IMR-90 (cell line): Measurements from ENCODE around the gene RTRAF. TPM values are rescaled to one million over a fixed set of nuclear protein-coding genes. Genes with fewer than 3 reads are reported as not detected.
A peak's percentile ranks its signal among the peaks of the same experiment; 100 is the strongest.

Source experiments
- ATAC-seq: fragments of 200-7000 bp; cut with Tn5 transposase; 2 replicates; pipeline ENCODE4 v1.9.1; 2020; ENCODE audit warnings: low read depth, mild to moderate bottlenecking, moderate library complexity
- BruUV-seq: library from RNA; stranded (reverse); fragments of 400-500 nt; replicated peaks from 2 replicates; lab custom pipeline; 2021; lab: Mats Ljungman, UMichigan
- CTCF ChIA-PET: fragments of 300-600 bp; formaldehyde crosslinking; extraction: SDS; loops from one replicate; lab custom pipeline; 2021; ENCODE audit warnings: antibody characterized with exemption; lab: Yijun Ruan, JAX
- POLR2A ChIA-PET: fragments of 300-600 bp; sonication (Branson Sonifier 250); formaldehyde crosslinking; loops from one replicate; lab custom pipeline; 2022; ENCODE audit warnings: antibody characterized with exemption; ENCODE audit not compliant: unreplicated experiment; lab: Charles Lee
- DNase-seq: peaks from one replicate; pipeline ENCODE4 v3.0.0; 2013
- H2AFZ ChIP-seq: replicated peaks from 2 replicates; pipeline ENCODE3; 2013; ENCODE audit warnings: low read length, mild to moderate bottlenecking; ENCODE audit not compliant: poor library complexity
- H2AK5ac ChIP-seq: 2 replicates; pipeline ENCODE4 v1.6.1; 2013; ENCODE audit warnings: low read depth, low read length, inconsistent platforms
- H2AK9ac ChIP-seq: replicated peaks from 2 replicates; pipeline ENCODE3; 2013; ENCODE audit warnings: mild to moderate bottlenecking, low read depth, low read length, moderate library complexity; ENCODE audit not compliant: poor library complexity
- H2BK120ac ChIP-seq: 2 replicates; pipeline ENCODE4 v1.6.1; 2013; ENCODE audit warnings: low read depth, low read length, inconsistent platforms
- H2BK15ac ChIP-seq: 3 replicates; pipeline ENCODE4 v1.6.1; 2013; ENCODE audit warnings: low read depth, low read length, inconsistent platforms
- H2BK20ac ChIP-seq: 2 replicates; pipeline ENCODE4 v1.6.1; 2013; ENCODE audit warnings: low read depth, mild to moderate bottlenecking, inconsistent platforms, low read length, moderate library complexity
- H2BK5ac ChIP-seq: 2 replicates; pipeline ENCODE4 v1.6.1; 2013; ENCODE audit warnings: mild to moderate bottlenecking, low read depth, low read length, inconsistent platforms; ENCODE audit not compliant: poor library complexity, severe bottlenecking
- H3K14ac ChIP-seq: replicated peaks from 2 replicates; pipeline ENCODE4 v1.6.1; 2013; ENCODE audit warnings: low read depth, low read length, inconsistent platforms
- H3K18ac ChIP-seq: 2 replicates; pipeline ENCODE4 v1.6.1; 2013; ENCODE audit warnings: low read depth, low read length, control low read depth
- H3K23ac ChIP-seq: 2 replicates; pipeline ENCODE4 v1.6.1; 2013; ENCODE audit warnings: low read depth, low read length, inconsistent platforms
- H3K27ac ChIP-seq: 2 replicates; pipeline ENCODE4 v1.5.1; 2013; ENCODE audit warnings: mild to moderate bottlenecking, control low read depth, low read length; ENCODE audit not compliant: insufficient read depth
- H3K27me3 ChIP-seq: 2 replicates; pipeline ENCODE4 v1.6.1; 2013; ENCODE audit warnings: low read length; ENCODE audit not compliant: control insufficient read depth, insufficient read depth
- H3K36me3 ChIP-seq: 2 replicates; pipeline ENCODE4 v1.6.1; 2013; ENCODE audit warnings: low read length, mixed read lengths; ENCODE audit not compliant: control insufficient read depth, insufficient read depth
- H3K4ac ChIP-seq: 2 replicates; pipeline ENCODE4 v1.6.1; 2013; ENCODE audit warnings: low read depth, low read length, inconsistent platforms
- H3K4me1 ChIP-seq: 2 replicates; pipeline ENCODE4 v1.6.1; 2013; ENCODE audit warnings: low read length, mixed read lengths; ENCODE audit not compliant: control insufficient read depth, insufficient read depth
- H3K4me2 ChIP-seq: 2 replicates; pipeline ENCODE4 v1.6.1; 2013; ENCODE audit warnings: low read depth, mild to moderate bottlenecking, control low read depth, low read length, moderate library complexity
- H3K4me3 ChIP-seq: 2 replicates; pipeline ENCODE4 v1.5.1; 2013; ENCODE audit warnings: low read depth, mild to moderate bottlenecking, control low read depth, low read length, moderate library complexity; ENCODE audit not compliant: insufficient read depth
- H3K56ac ChIP-seq: 2 replicates; pipeline ENCODE4 v1.6.1; 2013; ENCODE audit warnings: low read length, inconsistent platforms; ENCODE audit not compliant: insufficient read depth; ENCODE audit errors: extremely low read depth
- H3K79me1 ChIP-seq, 2 experiments: 2 replicates each; pipeline ENCODE4 v1.6.1; 2013; ENCODE audit warnings: low read length in 2 of 2, inconsistent platforms in 1 of 2, low read depth in 1 of 2
- H3K9ac ChIP-seq: 2 replicates; pipeline ENCODE4 v1.6.1; 2013; ENCODE audit warnings: low read depth, low read length, control low read depth
- H3K9me1 ChIP-seq: 2 replicates; pipeline ENCODE4 v1.6.1; 2013; ENCODE audit warnings: low read length, inconsistent platforms; ENCODE audit not compliant: insufficient read depth
- H3K9me3 ChIP-seq: 2 replicates; pipeline ENCODE4 v1.6.1; 2013; ENCODE audit warnings: low read length; ENCODE audit not compliant: control insufficient read depth, insufficient read depth
- H4K20me1 ChIP-seq: 2 replicates; pipeline ENCODE4 v1.6.1; 2013; ENCODE audit warnings: low read length, inconsistent platforms; ENCODE audit not compliant: insufficient read depth
- H4K5ac ChIP-seq: 2 replicates; pipeline ENCODE4 v1.6.1; 2013; ENCODE audit warnings: mild to moderate bottlenecking, low read depth, low read length, control low read depth
- H4K8ac ChIP-seq, 2 experiments: 2 replicates each; pipeline ENCODE4 v1.6.1; 2013; ENCODE audit warnings: low read depth in 2 of 2, low read length in 2 of 2, control low read depth in 1 of 2, inconsistent platforms in 1 of 2
- H4K91ac ChIP-seq: 2 replicates; pipeline ENCODE4 v1.6.1; 2013; ENCODE audit warnings: low read depth, low read length, inconsistent platforms; ENCODE audit not compliant: insufficient read depth
- FOS ChIP-seq: fragments of 150-350 bp; IDR thresholded peaks from 2 replicates; pipeline ENCODE4 v1.6.1; 2016; ENCODE audit warnings: low read depth, low read length
- MAZ ChIP-seq: IDR thresholded peaks from 2 replicates; pipeline ENCODE4 v1.6.1; 2012; ENCODE audit warnings: low read depth, mild to moderate bottlenecking, low read length, improper control_type of control experiment, moderate library complexity, borderline replicate concordance
- MXI1 ChIP-seq: IDR thresholded peaks from 2 replicates; pipeline ENCODE4 v1.6.1; 2012; ENCODE audit warnings: low read depth, mild to moderate bottlenecking, low read length, moderate library complexity, borderline replicate concordance
- WGBS, 2 experiments: methylation state at CpG; one replicate each; pipeline versions ENCODE4 v1.1.5 to v1.1.7; 2013; ENCODE audit warnings: missing lambda C conversion rate in 2 of 2; ENCODE audit not compliant: insufficient read length in 1 of 2; ENCODE audit errors: extremely low coverage in 2 of 2; 5-methylcytosine and 5-hydroxymethylcytosine counted together
- dilution Hi-C: fragments of 300-500 bp; cut with HindIII; formaldehyde crosslinking; loops from one replicate; pipeline ENCODE4 v1.14.3; 2018; ENCODE audit warnings: low sequenced_read_pairs; ENCODE audit not compliant: unreplicated experiment
- in situ Hi-C: fragments of 300-500 bp; cut with MboI; formaldehyde crosslinking; loops from 3 replicates; pipeline ENCODE4 v1.14.3; 2019; ENCODE audit warnings: low sequenced_read_pairs, inconsistent platforms, mixed read lengths
- intact Hi-C: fragments of 100-400 bp; cut with micrococcal nuclease; formaldehyde crosslinking; loops from 2 replicates; pipeline ENCODE4 v1.10.0; 2022
- polyA plus RNA-seq, 3 experiments: library from polyadenylated mRNA; depleted of rRNA; stranded (reverse); fragments of >200 nt; gene quantifications; 2 replicates each; pipeline ENCODE4 v1.2.3, GENCODE V29; 2012; ENCODE audit warnings: low replicate concordance in 1 of 3
- total RNA-seq: library from RNA; depleted of rRNA; stranded (reverse); fragments of >200 nt; gene quantifications from 2 replicates; pipeline ENCODE4 v1.2.3, GENCODE V29; 2012
- TF ChIP-seq, protein P1 (sequence below): conservative IDR thresholded peaks from 2 replicates; pipeline ENCODE4 v1.5.1; 2012; ENCODE audit warnings: mild to moderate bottlenecking, low read depth, low read length, improper control_type of control experiment

Gene RTRAF
- total and polyA plus RNA-seq, 2 of the 4 experiments (the other 2 are of a cell fraction) = 53.2 to 102 TPM

DNA sequence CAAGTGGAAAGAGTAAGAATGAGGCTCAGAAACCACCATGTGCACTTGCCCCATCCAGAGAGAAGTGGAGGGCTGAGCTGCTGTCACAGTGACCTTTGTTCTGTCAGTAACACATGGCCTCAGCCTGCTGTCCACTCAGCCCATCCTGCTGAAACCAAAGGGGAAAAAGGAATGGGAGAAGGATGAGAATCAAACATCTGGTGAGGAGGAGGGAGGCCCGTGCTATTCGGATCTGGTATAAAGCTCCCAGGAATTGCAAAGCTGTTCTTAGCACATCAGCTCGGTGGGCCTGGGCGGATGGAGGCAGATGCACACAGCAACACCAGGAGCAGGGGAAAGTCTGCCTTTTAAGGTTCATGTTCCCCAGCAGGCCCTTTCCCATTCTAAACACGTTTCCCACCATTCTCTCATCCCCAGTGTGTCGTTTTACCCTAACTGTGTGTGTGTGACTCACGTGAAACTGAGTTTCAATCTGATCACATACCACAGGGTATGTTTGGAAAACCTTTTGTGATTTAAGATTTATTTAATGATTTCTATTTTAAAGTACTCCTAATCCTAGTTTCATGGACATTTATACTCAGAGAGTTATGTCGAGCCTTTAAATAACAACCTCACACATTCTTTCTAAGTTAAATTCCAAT, 36.8 kb downstream of the RTRAF start:
- peaks cover 36 to 63% of the 10 kb centered on the region in 2 experiments for H3K79me1 ChIP-seq
- peaks cover 6% of the 10 kb centered on the region; the same call in 1 of the 2 replicates for H4K20me1 ChIP-seq
- no peaks in the 10 kb centered on the region for H3K27me3 ChIP-seq
- H2BK15ac ChIP-seq = peak overlapping the region; percentile 75; the same call in 2 of the 3 replicates
- CTCF ChIA-PET = interaction anchor here (0.7 kb wide), 1 partner anchor 43 kb away, joined by 3 read pairs; the partner anchor contains the start of gene NID2
- no peak for ATAC-seq
- peak; percentile 40 for DNase-seq
- no CpG with 5 or more reads among the region's 8 CpGs for WGBS, 2 experiments
- POLR2A ChIA-PET = no interaction called here
- peaks cover 44% of the 10 kb centered on the region for H3K9me1 ChIP-seq
- H2AK9ac ChIP-seq = peak overlapping the region; percentile 18
- peak overlapping the region; percentile 89 for H2AK5ac ChIP-seq
- no peak overlapping the region for H2AFZ ChIP-seq
- no peak overlapping the region for H3K4me2 ChIP-seq
- H4K8ac ChIP-seq = peak overlapping the region; percentile 60 to 76
- peak overlapping the region; percentile 39 for H4K5ac ChIP-seq
- no peaks in the 10 kb centered on the region for H3K9me3 ChIP-seq
- no peak overlapping the region for H3K4me3 ChIP-seq
- peaks cover 52% of the 10 kb centered on the region for H3K36me3 ChIP-seq
- dilution Hi-C loops (no loop called here), intact Hi-C loops (no loop called here), in situ Hi-C loops (no loop called here)
- 0 out of 2 replicates have a peak overlapping the region, but pooled peaks have one; percentile 2 for H3K9ac ChIP-seq
- H2BK20ac ChIP-seq = peak overlapping the region; percentile 85
- peak overlapping the region; percentile 71 for H3K14ac ChIP-seq
- peak overlapping the region; percentile 84 for H3K18ac ChIP-seq
- H3K27ac ChIP-seq = peak overlapping the region; percentile 97
- no peak overlapping the region for H3K56ac ChIP-seq
- H3K4me1 ChIP-seq = peaks cover 35% of the 10 kb centered on the region
- peak overlapping the region; percentile 96 for H2BK120ac ChIP-seq
- peak overlapping the region; percentile 91 for H4K91ac ChIP-seq
- no peak for TF ChIP-seq MAZ
- TF ChIP-seq MXI1 = no peak
- TF ChIP-seq, protein P1, sequence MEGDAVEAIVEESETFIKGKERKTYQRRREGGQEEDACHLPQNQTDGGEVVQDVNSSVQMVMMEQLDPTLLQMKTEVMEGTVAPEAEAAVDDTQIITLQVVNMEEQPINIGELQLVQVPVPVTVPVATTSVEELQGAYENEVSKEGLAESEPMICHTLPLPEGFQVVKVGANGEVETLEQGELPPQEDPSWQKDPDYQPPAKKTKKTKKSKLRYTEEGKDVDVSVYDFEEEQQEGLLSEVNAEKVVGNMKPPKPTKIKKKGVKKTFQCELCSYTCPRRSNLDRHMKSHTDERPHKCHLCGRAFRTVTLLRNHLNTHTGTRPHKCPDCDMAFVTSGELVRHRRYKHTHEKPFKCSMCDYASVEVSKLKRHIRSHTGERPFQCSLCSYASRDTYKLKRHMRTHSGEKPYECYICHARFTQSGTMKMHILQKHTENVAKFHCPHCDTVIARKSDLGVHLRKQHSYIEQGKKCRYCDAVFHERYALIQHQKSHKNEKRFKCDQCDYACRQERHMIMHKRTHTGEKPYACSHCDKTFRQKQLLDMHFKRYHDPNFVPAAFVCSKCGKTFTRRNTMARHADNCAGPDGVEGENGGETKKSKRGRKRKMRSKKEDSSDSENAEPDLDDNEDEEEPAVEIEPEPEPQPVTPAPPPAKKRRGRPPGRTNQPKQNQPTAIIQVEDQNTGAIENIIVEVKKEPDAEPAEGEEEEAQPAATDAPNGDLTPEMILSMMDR = no peak
- TF ChIP-seq FOS = no peak
- peak overlapping the region; percentile 84 for H2BK5ac ChIP-seq
- peak overlapping the region; percentile 95 for H3K4ac ChIP-seq
- BruUV-seq = no TSS peak
- H3K23ac ChIP-seq = peak overlapping the region; percentile 83
